H9 (cell line): ENCODE data around the gene SELENOM. TPM values are rescaled to one million over a fixed set of nuclear protein-coding genes. Genes with fewer than 3 reads are reported as not detected.
A peak's percentile ranks its signal among the peaks of the same experiment; 100 is the strongest.

Experiments
- DNase-seq: peaks from one replicate; pipeline ENCODE4 v3.0.0-alpha.2; 2017
- H2AFZ ChIP-seq: one replicate; pipeline ENCODE4 v1.6.1; 2013; ENCODE audit warnings: mild to moderate bottlenecking, low read length, control low read depth, moderate library complexity
- H2AK5ac ChIP-seq: 2 replicates; pipeline ENCODE4 v1.6.1; 2013; ENCODE audit warnings: low read length, control low read depth, mixed read lengths; ENCODE audit not compliant: insufficient read length
- H2BK120ac ChIP-seq: one replicate; pipeline ENCODE4 v1.6.1; 2013; ENCODE audit warnings: low read depth, mild to moderate bottlenecking, low read length, control low read depth, inconsistent platforms; ENCODE audit not compliant: poor library complexity, severe bottlenecking
- H2BK12ac ChIP-seq: 2 replicates; pipeline ENCODE4 v1.6.1; 2013; ENCODE audit warnings: low read length, control low read depth, mixed read lengths, low read depth; ENCODE audit not compliant: insufficient read length
- H2BK15ac ChIP-seq: 2 replicates; pipeline ENCODE4 v1.6.1; 2013; ENCODE audit warnings: low read depth, low read length, control low read depth
- H2BK20ac ChIP-seq: one replicate; pipeline ENCODE4 v1.6.1; 2013; ENCODE audit warnings: low read depth, mild to moderate bottlenecking, low read length, control low read depth, inconsistent platforms; ENCODE audit not compliant: poor library complexity, severe bottlenecking
- H2BK5ac ChIP-seq: 2 replicates; pipeline ENCODE4 v1.6.1; 2013; ENCODE audit warnings: low read length, control low read depth, mixed read lengths; ENCODE audit not compliant: insufficient read length
- H3K14ac ChIP-seq: 2 replicates; pipeline ENCODE4 v1.6.1; 2013; ENCODE audit warnings: low read length, control low read depth; ENCODE audit not compliant: insufficient read depth
- H3K18ac ChIP-seq: 2 replicates; pipeline ENCODE4 v1.6.1; 2013; ENCODE audit warnings: low read depth, mild to moderate bottlenecking, mixed read lengths, low read length, control low read depth; ENCODE audit not compliant: insufficient read length
- H3K23ac ChIP-seq: 2 replicates; pipeline ENCODE4 v1.6.1; 2013; ENCODE audit warnings: low read length, control low read depth, mixed read lengths, low read depth; ENCODE audit not compliant: insufficient read length
- H3K23me2 ChIP-seq: 2 replicates; pipeline ENCODE4 v1.6.1; 2013; ENCODE audit warnings: low read depth, mild to moderate bottlenecking, mixed read lengths, low read length, control low read depth; ENCODE audit not compliant: insufficient read length, poor library complexity, severe bottlenecking
- H3K27ac ChIP-seq: 2 replicates; pipeline ENCODE4 v1.5.1; 2013; ENCODE audit warnings: low read length, control low read depth, mixed read lengths, low read depth; ENCODE audit not compliant: insufficient read length
- H3K27me3 ChIP-seq: 2 replicates; pipeline ENCODE4 v1.6.1; 2013; ENCODE audit warnings: low read length, control low read depth, inconsistent platforms; ENCODE audit not compliant: insufficient read depth
- H3K4ac ChIP-seq: 2 replicates; pipeline ENCODE4 v1.6.1; 2013; ENCODE audit warnings: low read depth, mild to moderate bottlenecking, control low read depth, inconsistent platforms, low read length, moderate library complexity
- H3K4me1 ChIP-seq: 2 replicates; pipeline ENCODE4 v1.6.1; 2013; ENCODE audit warnings: low read length, control low read depth, inconsistent platforms; ENCODE audit not compliant: insufficient read depth
- H3K4me2 ChIP-seq: 2 replicates; pipeline ENCODE4 v1.6.1; 2013; ENCODE audit warnings: low read length, control low read depth, mixed read lengths; ENCODE audit not compliant: insufficient read length, insufficient read depth
- H3K56ac ChIP-seq: 2 replicates; pipeline ENCODE4 v1.6.1; 2013; ENCODE audit warnings: low read depth, mild to moderate bottlenecking, mixed read lengths, low read length, control low read depth; ENCODE audit not compliant: insufficient read length
- H3K79me1 ChIP-seq: 2 replicates; pipeline ENCODE4 v1.6.1; 2013; ENCODE audit warnings: low read depth, mild to moderate bottlenecking, moderate library complexity, low read length, control low read depth, inconsistent platforms; ENCODE audit not compliant: insufficient read depth, poor library complexity, severe bottlenecking
- H3K79me2 ChIP-seq: 2 replicates; pipeline ENCODE4 v1.6.1; 2013; ENCODE audit warnings: low read length, control low read depth, inconsistent platforms; ENCODE audit not compliant: insufficient read depth
- H3K9ac ChIP-seq: 2 replicates; pipeline ENCODE4 v1.6.1; 2013; ENCODE audit warnings: low read length, control low read depth, mixed read lengths; ENCODE audit not compliant: insufficient read length; ENCODE audit errors: extremely low read depth
- H3K9me3 ChIP-seq: one replicate; pipeline ENCODE4 v1.6.1; 2013; ENCODE audit warnings: low read depth, low read length, inconsistent platforms; ENCODE audit not compliant: control insufficient read depth
- H3T11ph ChIP-seq: one replicate; pipeline ENCODE4 v1.6.1; 2013; ENCODE audit warnings: mild to moderate bottlenecking, low read length, control low read depth, inconsistent platforms
- H4K20me1 ChIP-seq: one replicate; pipeline ENCODE4 v1.6.1; 2013; ENCODE audit not compliant: control insufficient read depth, insufficient read length, insufficient read depth
- H4K5ac ChIP-seq: 2 replicates; pipeline ENCODE4 v1.6.1; 2013; ENCODE audit warnings: low read depth, mild to moderate bottlenecking, mixed read lengths, low read length, control low read depth; ENCODE audit not compliant: insufficient read length
- H4K8ac ChIP-seq: replicated peaks from 2 replicates; pipeline ENCODE4 v1.6.1; 2013; ENCODE audit warnings: low read length, control low read depth, mixed read lengths, low read depth; ENCODE audit not compliant: insufficient read length
- H4K91ac ChIP-seq: 2 replicates; pipeline ENCODE4 v1.6.1; 2013; ENCODE audit warnings: low read depth, mild to moderate bottlenecking, moderate library complexity, mixed read lengths, low read length, control low read depth; ENCODE audit not compliant: insufficient read length
- H3K27ac Mint-ChIP-seq, 3 experiments: 2 replicates in 2 of 3; 3 replicates in 1 of 3; pipeline ENCODE4 v1.8.0; 2020 to 2021; ENCODE audit warnings: mixed read lengths in 3 of 3, mild to moderate bottlenecking in 1 of 3, moderate library complexity in 1 of 3
- H3K27me3 Mint-ChIP-seq: 2 replicates; pipeline ENCODE4 v1.8.0; 2021; ENCODE audit warnings: low read depth, mild to moderate bottlenecking, moderate library complexity, mixed read lengths
- H3K36me3 Mint-ChIP-seq, 3 experiments: 2 replicates in 2 of 3; 3 replicates in 1 of 3; pipeline ENCODE4 v1.8.0; 2020 to 2021; ENCODE audit warnings: low read depth in 3 of 3, mixed read lengths in 3 of 3; ENCODE audit not compliant: insufficient read depth in 1 of 3
- H3K4me1 Mint-ChIP-seq, 2 experiments: 2 replicates each; pipeline ENCODE4 v1.8.0; 2020; ENCODE audit warnings: mixed read lengths in 2 of 2
- H3K4me3 Mint-ChIP-seq, 2 experiments: 2 replicates in 1 of 2; 3 replicates in 1 of 2; pipeline ENCODE4 v1.8.0; 2020 to 2021; ENCODE audit warnings: mild to moderate bottlenecking in 2 of 2, mixed read lengths in 2 of 2, moderate library complexity in 1 of 2
- H3K9me3 Mint-ChIP-seq, 2 experiments: 2 replicates in 1 of 2; 3 replicates in 1 of 2; pipeline ENCODE4 v1.8.0; 2020; ENCODE audit warnings: mild to moderate bottlenecking in 2 of 2, mixed read lengths in 2 of 2, moderate library complexity in 1 of 2
- CTCF ChIP-seq: fragments of 200-600 bp; sonication (generic); conservative IDR thresholded peaks from 3 replicates; pipeline ENCODE4 v1.8.0; 2021; ENCODE audit warnings: antibody characterized with exemption, mild to moderate bottlenecking
- WGBS: extraction: QIAGEN DNeasy Blood & Tissue Kit; methylation state at CpG from one replicate; pipeline ENCODE4 v1.1.7; 2013; ENCODE audit warnings: missing lambda C conversion rate, low lambda C conversion rate, mixed read lengths; ENCODE audit not compliant: insufficient read length; ENCODE audit errors: extremely low coverage; 5-methylcytosine and 5-hydroxymethylcytosine counted together
- total RNA-seq: library from RNA; stranded (reverse); gene quantifications from 2 replicates; pipeline ENCODE4 v1.2.1, GENCODE V29; 2021

The SELENOM gene
- total RNA-seq, 1 experiment from 2014 or later, result 18.6 TPM

GRCh38 chr22:31142285-31142684 lies 34.9 kb upstream of the SELENOM start:
- H3K4me2 ChIP-seq, result no peak overlapping the region
- H4K20me1 ChIP-seq, result no peaks in the 10 kb centered on the region
- Mint-ChIP-seq H3K4me3 (no peak overlapping the region), H3K9me3 (peaks cover 17 to 23% of the 10 kb centered on the region in 2 experiments), H3K4me1 (peaks cover 15 to 20% of the 10 kb centered on the region in 2 experiments), H3K27me3 (peaks cover 14% of the 10 kb centered on the region), H3K36me3 (peaks cover 1 to 13% (median 9%) of the 10 kb centered on the region in 3 experiments; a peak in 5 of 7 replicates), H3K27ac (no peak overlapping the region)
- no peak overlapping the region for H2BK20ac ChIP-seq
- H3K23ac ChIP-seq, result no peak overlapping the region
- no peak overlapping the region for H2BK5ac ChIP-seq
- no peaks in the 10 kb centered on the region for H3K27me3 ChIP-seq
- H3K14ac ChIP-seq, result no peak overlapping the region
- no peak overlapping the region for H3T11ph ChIP-seq
- no peak for TF ChIP-seq CTCF
- no peak overlapping the region for H3K4ac ChIP-seq
- peaks cover 11% of the 10 kb centered on the region for H3K23me2 ChIP-seq
- H4K91ac ChIP-seq, result no peak overlapping the region
- WGBS, result no CpG with 5 or more reads among the region's 4 CpGs
- H3K4me1 ChIP-seq, result peaks cover 7% of the 10 kb centered on the region; the same call in 1 of the 2 replicates
- H3K9ac ChIP-seq, result no peak overlapping the region
- peaks cover 10% of the 10 kb centered on the region; the same call in 1 of the 2 replicates for H3K79me2 ChIP-seq
- H3K18ac ChIP-seq, result no peak overlapping the region
- no peak overlapping the region for H2BK120ac ChIP-seq
- H2BK15ac ChIP-seq, result no peak overlapping the region
- H2BK12ac ChIP-seq, result no peak overlapping the region
- H4K5ac ChIP-seq, result no peak overlapping the region
- no peak overlapping the region for H3K27ac ChIP-seq
- H3K9me3 ChIP-seq, result peaks cover 3% of the 10 kb centered on the region
- H3K79me1 ChIP-seq, result peaks cover 9% of the 10 kb centered on the region
- no peak overlapping the region for H2AFZ ChIP-seq
- H2AK5ac ChIP-seq, result no peak overlapping the region
- peak; percentile 21 for DNase-seq
- H4K8ac ChIP-seq, result no peak overlapping the region
- H3K56ac ChIP-seq, result no peak overlapping the region
